CD8-positive, alpha-beta memory T cell (primary cell): ENCODE measurements around the gene PLBD2. TPM values are rescaled to one million over a fixed set of nuclear protein-coding genes. Genes with fewer than 3 reads are reported as not detected.

ENCODE experiments used
- CTCF ChIA-PET: fragments of 350-600 bp; sonication (Branson Sonifier 250); formaldehyde crosslinking; loops from one replicate; lab custom pipeline; 2021; ENCODE audit warnings: antibody characterized with exemption; lab: Charles Lee
- POLR2A ChIA-PET: fragments of 350-600 bp; sonication (Branson Sonifier 250); formaldehyde crosslinking; loops from one replicate; lab custom pipeline; 2021; ENCODE audit warnings: antibody characterized with exemption; lab: Charles Lee
- DNase-seq, 5 donors: peaks; one replicate each; pipeline versions ENCODE4 v3.0.0 to v3.0.0-alpha.2; 2020 to 2022; ENCODE audit warnings: mixed read lengths in 1 of 5
- H3K27ac ChIP-seq: one replicate; pipeline ENCODE4 v1.7.0; 2013; ENCODE audit warnings: low read depth, mild to moderate bottlenecking, low read length, moderate library complexity
- H3K27me3 ChIP-seq: 2 replicates; pipeline ENCODE4 v1.7.0; 2013; ENCODE audit warnings: low read length, mild to moderate bottlenecking; ENCODE audit not compliant: insufficient read depth, poor library complexity, severe bottlenecking
- H3K36me3 ChIP-seq: 2 replicates; pipeline ENCODE4 v1.7.0; 2013; ENCODE audit warnings: mild to moderate bottlenecking, low read length, moderate library complexity; ENCODE audit not compliant: insufficient read depth
- H3K4me1 ChIP-seq: 2 replicates; pipeline ENCODE4 v1.7.0; 2013; ENCODE audit warnings: mild to moderate bottlenecking, low read length, moderate library complexity; ENCODE audit not compliant: insufficient read depth
- H3K4me3 ChIP-seq: 2 replicates; pipeline ENCODE4 v1.7.0; 2013; ENCODE audit warnings: mild to moderate bottlenecking, low read length
- H3K9me3 ChIP-seq: 2 replicates; pipeline ENCODE4 v1.7.0; 2013; ENCODE audit warnings: mild to moderate bottlenecking, low read length
- H3K27ac Mint-ChIP-seq, 8 donors: one replicate each; pipeline ENCODE4 v1.8.0; 2020 to 2021; ENCODE audit warnings: mixed read lengths in 8 of 8, mild to moderate bottlenecking in 6 of 8, inconsistent platforms in 3 of 8, moderate library complexity in 3 of 8
- H3K27me3 Mint-ChIP-seq, 2 donors: one replicate each; pipeline ENCODE4 v1.8.0; 2020 to 2021; ENCODE audit warnings: mixed read lengths in 2 of 2, mild to moderate bottlenecking in 1 of 2, moderate library complexity in 1 of 2
- H3K36me3 Mint-ChIP-seq, 3 donors: one replicate each; pipeline ENCODE4 v1.8.0; 2020 to 2021; ENCODE audit warnings: mixed read lengths in 3 of 3, inconsistent platforms in 1 of 3, mild to moderate bottlenecking in 1 of 3
- H3K4me1 Mint-ChIP-seq, 3 donors: one replicate each; pipeline ENCODE4 v1.8.0; 2020 to 2021; ENCODE audit warnings: mixed read lengths in 3 of 3, inconsistent platforms in 1 of 3, mild to moderate bottlenecking in 1 of 3
- H3K4me3 Mint-ChIP-seq, 7 donors: one replicate each; pipeline ENCODE4 v1.8.0; 2020 to 2021; ENCODE audit warnings: mixed read lengths in 7 of 7, mild to moderate bottlenecking in 6 of 7, moderate library complexity in 4 of 7, inconsistent platforms in 2 of 7
- H3K9me3 Mint-ChIP-seq, 5 donors: one replicate each; pipeline ENCODE4 v1.8.0; 2020 to 2022; ENCODE audit warnings: mixed read lengths in 5 of 5, mild to moderate bottlenecking in 3 of 5, moderate library complexity in 2 of 5, inconsistent platforms in 1 of 5
- polyA plus RNA-seq: library from polyadenylated mRNA; unstranded; fragments of 300-500 nt; fragmentation: Illumina TruSeq; gene quantifications from one replicate; pipeline ENCODE4 v1.2.3, GENCODE V29; 2021
- total RNA-seq, 2 experiments: library from RNA; stranded (reverse); gene quantifications; one replicate each; pipeline ENCODE4 v1.2.3, GENCODE V29; 2021

Gene PLBD2, protein sequence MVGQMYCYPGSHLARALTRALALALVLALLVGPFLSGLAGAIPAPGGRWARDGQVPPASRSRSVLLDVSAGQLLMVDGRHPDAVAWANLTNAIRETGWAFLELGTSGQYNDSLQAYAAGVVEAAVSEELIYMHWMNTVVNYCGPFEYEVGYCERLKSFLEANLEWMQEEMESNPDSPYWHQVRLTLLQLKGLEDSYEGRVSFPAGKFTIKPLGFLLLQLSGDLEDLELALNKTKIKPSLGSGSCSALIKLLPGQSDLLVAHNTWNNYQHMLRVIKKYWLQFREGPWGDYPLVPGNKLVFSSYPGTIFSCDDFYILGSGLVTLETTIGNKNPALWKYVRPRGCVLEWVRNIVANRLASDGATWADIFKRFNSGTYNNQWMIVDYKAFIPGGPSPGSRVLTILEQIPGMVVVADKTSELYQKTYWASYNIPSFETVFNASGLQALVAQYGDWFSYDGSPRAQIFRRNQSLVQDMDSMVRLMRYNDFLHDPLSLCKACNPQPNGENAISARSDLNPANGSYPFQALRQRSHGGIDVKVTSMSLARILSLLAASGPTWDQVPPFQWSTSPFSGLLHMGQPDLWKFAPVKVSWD
- 10 to 100 TPM; 19.5 to 20.7 TPM for total RNA-seq
- polyA plus RNA-seq: 10.0 TPM

- Histone ChIP-seq H3K4me1 (peaks cover 17% of the 10 kb centered on the region), H3K4me3 (peak within 1 kb of the TSS; percentile 76), H3K9me3 (no peaks in the 10 kb centered on the region), H3K36me3 (no peaks in the 10 kb centered on the region), H3K27ac (peak within 1 kb of the TSS; percentile 72), H3K27me3 (no peaks in the 10 kb centered on the region)
- Mint-ChIP-seq H3K27ac (peak within 1 kb of the TSS; percentile 69 to 97 (median 95)), H3K36me3 (no peaks in the 10 kb centered on the region), H3K27me3 (peaks cover 0 to 3% of the 10 kb centered on the region in 2 donors), H3K4me1 (peaks cover 16 to 30% (median 22%) of the 10 kb centered on the region in 3 donors), H3K4me3 (peak within 1 kb of the TSS; percentile 86 to 97 (median 90)), H3K9me3 (no peaks in the 10 kb centered on the region)
- POLR2A ChIA-PET: interaction anchor here (0.5 to 2.1 kb wide), 2 partner anchors 24 to 129 kb away, joined by 7 read pairs; partner anchors contain the start of gene SLC8B1
- CTCF ChIA-PET: interaction anchor here (1.7 kb wide), 1 partner anchor 18 kb away, joined by 4 read pairs; no protein-coding TSS in a partner anchor
- DNase-seq: peak; percentile 91 to 97 (median 93)
These were observed at the start of gene PLBD2 for GRCh38 chr12:113358381-113359132. TSS of gene PLBD2 (plus strand) at chr12:113358587. CDS start at chr12:113358601, 14 bp downstream.

GRCh38 chr12:113310489-113310888 lies 47.9 kb upstream of the PLBD2 start:
- Histone ChIP-seq H3K4me3 (no peak overlapping the region), H3K27me3 (no peaks in the 10 kb centered on the region), H3K9me3 (no peaks in the 10 kb centered on the region), H3K27ac (no peak overlapping the region), H3K36me3 (peaks cover 4% of the 10 kb centered on the region), H3K4me1 (no peaks in the 10 kb centered on the region)
- Mint-ChIP-seq H3K9me3 (no peaks in the 10 kb centered on the region), H3K27me3 (no peaks in the 10 kb centered on the region), H3K4me1 (no peaks in the 10 kb centered on the region), H3K4me3 (no peak overlapping the region), H3K36me3 (peaks cover 7 to 81% (median 20%) of the 10 kb centered on the region in 3 donors), H3K27ac (peak overlapping the region in 2 of 8 donors; percentile 12 to 25)
- POLR2A ChIA-PET: no interaction called here
- no peak for DNase-seq
- CTCF ChIA-PET: no interaction called here

DNA sequence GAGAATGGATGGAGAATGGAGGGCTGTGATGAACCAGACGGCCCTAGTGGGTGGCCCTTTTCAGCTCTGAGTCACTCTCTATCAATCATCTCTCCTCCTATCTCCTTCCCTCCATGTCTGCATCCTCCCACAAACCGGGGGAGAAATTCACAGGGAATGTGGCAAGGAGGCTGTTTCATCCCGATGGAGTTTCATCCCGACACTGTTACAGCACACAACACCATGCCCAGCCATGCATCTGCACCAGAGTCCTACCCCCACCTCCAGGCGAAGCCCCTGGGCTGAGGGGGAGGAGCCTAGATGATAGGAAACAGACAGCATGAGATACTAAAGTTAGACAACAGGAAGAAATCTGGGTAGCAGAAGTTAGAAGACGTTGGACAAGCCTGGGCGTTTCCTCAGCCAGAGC lies 44.3 kb upstream of the PLBD2 start:
- H3K27ac ChIP-seq: no peak overlapping the region
- POLR2A ChIA-PET: no interaction called here
- Mint-ChIP-seq H3K4me3 (no peak overlapping the region), H3K27me3 (no peaks in the 10 kb centered on the region), H3K9me3 (no peaks in the 10 kb centered on the region), H3K36me3 (peaks cover 12 to 89% (median 29%) of the 10 kb centered on the region in 3 donors), H3K27ac (peak overlapping the region in 3 of 8 donors; percentile 17 to 43 (median 41)), H3K4me1 (no peaks in the 10 kb centered on the region)
- no peaks in the 10 kb centered on the region for H3K27me3 ChIP-seq
- H3K4me3 ChIP-seq: no peak overlapping the region
- CTCF ChIA-PET: no interaction called here
- H3K36me3 ChIP-seq: peaks cover 22% of the 10 kb centered on the region
- DNase-seq: no peak
- H3K4me1 ChIP-seq: no peaks in the 10 kb centered on the region
- H3K9me3 ChIP-seq: no peaks in the 10 kb centered on the region

GRCh38 chr12:113315358-113315757 lies 43.0 kb upstream of the PLBD2 start:
- POLR2A ChIA-PET: no interaction called here
- no peak overlapping the region for H3K4me3 ChIP-seq

GRCh38 chr12:113316155-113316554 lies 42.2 kb upstream of the PLBD2 start:
- Histone ChIP-seq H3K36me3 (peaks cover 37% of the 10 kb centered on the region), H3K4me3 (no peak overlapping the region), H3K9me3 (no peaks in the 10 kb centered on the region), H3K27ac (no peak overlapping the region), H3K27me3 (no peaks in the 10 kb centered on the region), H3K4me1 (no peaks in the 10 kb centered on the region)
- H3K27me3 Mint-ChIP-seq: no peaks in the 10 kb centered on the region
- no peak for DNase-seq
- no peak overlapping the region for H3K4me3 Mint-ChIP-seq
- H3K27ac Mint-ChIP-seq: no peak overlapping the region
- CTCF ChIA-PET: no interaction called here
- no peaks in the 10 kb centered on the region for H3K9me3 Mint-ChIP-seq
- POLR2A ChIA-PET: no interaction called here
- peaks cover 18 to 87% (median 25%) of the 10 kb centered on the region in 3 donors for H3K36me3 Mint-ChIP-seq
- H3K4me1 Mint-ChIP-seq: no peaks in the 10 kb centered on the region

More at GRCh38 chr12:113315358-113315757, 43.0 kb upstream of the PLBD2 start:
- H3K36me3 ChIP-seq: peaks cover 34% of the 10 kb centered on the region
- Mint-ChIP-seq H3K27me3 (no peaks in the 10 kb centered on the region), H3K9me3 (no peaks in the 10 kb centered on the region), H3K36me3 (peaks cover 17 to 89% (median 30%) of the 10 kb centered on the region in 3 donors), H3K4me1 (no peaks in the 10 kb centered on the region), H3K4me3 (no peak overlapping the region), H3K27ac (peak overlapping the region in 1 of 8 donors; percentile 21)
- no peak overlapping the region for H3K27ac ChIP-seq
- no peaks in the 10 kb centered on the region for H3K27me3 ChIP-seq
- no peaks in the 10 kb centered on the region for H3K4me1 ChIP-seq
- no peak for DNase-seq
- H3K9me3 ChIP-seq: no peaks in the 10 kb centered on the region
- CTCF ChIA-PET: no interaction called here

- no peak for DNase-seq
- Mint-ChIP-seq H3K27me3 (no peaks in the 10 kb centered on the region), H3K4me3 (no peak overlapping the region), H3K9me3 (no peaks in the 10 kb centered on the region), H3K4me1 (no peaks in the 10 kb centered on the region), H3K36me3 (peaks cover 23 to 85% (median 27%) of the 10 kb centered on the region in 3 donors), H3K27ac (no peak overlapping the region)
- Histone ChIP-seq H3K27me3 (no peaks in the 10 kb centered on the region), H3K4me1 (no peaks in the 10 kb centered on the region), H3K9me3 (no peaks in the 10 kb centered on the region), H3K36me3 (peaks cover 41% of the 10 kb centered on the region), H3K4me3 (no peak overlapping the region), H3K27ac (no peak overlapping the region)
- CTCF ChIA-PET: interaction anchor here (0.7 to 1.1 kb wide), 2 partner anchors 9 to 15 kb away, joined by 3 read pairs; no protein-coding TSS in a partner anchor
- POLR2A ChIA-PET: no interaction called here
These were observed 41.3 kb upstream of the PLBD2 start for GRCh38 chr12:113317122-113317521.

DNA sequence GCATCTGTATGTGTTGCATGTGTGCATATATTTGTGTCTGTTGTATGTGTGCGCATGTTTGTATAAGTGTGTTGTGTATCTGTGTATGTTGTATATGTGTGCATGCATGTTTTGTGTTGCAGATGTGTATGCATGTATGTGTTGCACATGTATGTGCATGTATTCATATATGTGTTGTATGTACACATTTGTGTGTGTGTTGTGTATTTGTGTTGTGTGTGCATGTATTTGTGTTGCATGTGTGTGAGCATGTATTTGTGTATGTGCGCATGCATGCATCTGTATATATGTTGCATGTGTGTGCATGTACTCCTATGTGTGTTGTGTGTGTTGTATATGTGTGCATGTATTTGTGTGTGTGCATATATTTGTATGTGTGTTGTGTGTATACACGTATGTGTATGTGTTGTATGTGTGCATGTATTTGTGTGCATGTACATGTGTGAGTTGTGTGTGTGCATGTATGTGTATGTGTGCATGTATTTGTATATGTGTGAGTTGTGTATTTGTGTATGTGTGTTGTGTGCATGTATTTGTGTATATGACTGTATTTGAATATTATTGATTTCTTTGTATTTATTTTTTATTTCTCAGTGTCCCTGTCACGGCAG lies 40.2 kb upstream of the PLBD2 start:
- Mint-ChIP-seq H3K36me3 (peaks cover 28 to 86% (median 32%) of the 10 kb centered on the region in 3 donors), H3K27me3 (no peaks in the 10 kb centered on the region), H3K4me1 (peaks cover 0 to 3% (median 0%) of the 10 kb centered on the region in 3 donors), H3K27ac (peak overlapping the region in 2 of 8 donors; percentile 0 to 18), H3K4me3 (no peak overlapping the region), H3K9me3 (no peaks in the 10 kb centered on the region)
- Histone ChIP-seq H3K27ac (no peak overlapping the region), H3K4me3 (no peak overlapping the region), H3K4me1 (no peaks in the 10 kb centered on the region), H3K27me3 (no peaks in the 10 kb centered on the region), H3K9me3 (no peaks in the 10 kb centered on the region), H3K36me3 (peaks cover 44% of the 10 kb centered on the region)
- POLR2A ChIA-PET: no interaction called here
- CTCF ChIA-PET: no interaction called here
- no peak for DNase-seq
